Hepatocyte (in vitro differentiated cells): Measurements from ENCODE around the gene SPIB. TPM values are rescaled to one million over a fixed set of nuclear protein-coding genes. Genes with fewer than 3 reads are reported as not detected.

Source experiments
- DNase-seq: peaks from one replicate; pipeline ENCODE4 v3.0.0-alpha.2; 2016; ENCODE audit warnings: low spot score
- H2AFZ ChIP-seq: fragments of 200-600 bp; sonication (generic); 2 replicates; pipeline ENCODE4 v1.6.0; 2016; ENCODE audit warnings: antibody characterized with exemption, mild to moderate bottlenecking
- H3K27ac ChIP-seq: fragments of 200-600 bp; sonication (generic); 2 replicates; pipeline ENCODE4 v1.5.1; 2016; ENCODE audit warnings: mild to moderate bottlenecking
- H3K27me3 ChIP-seq: fragments of 200-600 bp; sonication (generic); 2 replicates; pipeline ENCODE4 v1.6.1; 2016
- H3K36me3 ChIP-seq: fragments of 200-600 bp; sonication (generic); replicated peaks from 2 replicates; pipeline ENCODE4 v1.5.1; 2016; ENCODE audit warnings: low read depth; ENCODE audit not compliant: insufficient read depth
- H3K4me1 ChIP-seq: fragments of 200-600 bp; sonication (generic); 2 replicates; pipeline ENCODE4 v1.5.1; 2016; ENCODE audit warnings: mild to moderate bottlenecking, moderate library complexity; ENCODE audit not compliant: insufficient read depth
- H3K4me2 ChIP-seq: fragments of 200-600 bp; sonication (generic); 2 replicates; pipeline ENCODE4 v1.6.0; 2016
- H3K4me3 ChIP-seq: fragments of 200-600 bp; sonication (generic); 2 replicates; pipeline ENCODE4 v1.5.1; 2016; ENCODE audit warnings: mild to moderate bottlenecking
- H3K79me2 ChIP-seq: fragments of 200-600 bp; sonication (generic); 2 replicates; pipeline ENCODE4 v1.6.0; 2017; ENCODE audit warnings: mild to moderate bottlenecking
- H3K9me2 ChIP-seq: fragments of 200-600 bp; sonication (generic); replicated peaks from 2 replicates; pipeline ENCODE4 v1.6.0; 2017; ENCODE audit warnings: mild to moderate bottlenecking; ENCODE audit not compliant: insufficient read depth
- H3K9me3 ChIP-seq: fragments of 200-600 bp; sonication (generic); 2 replicates; pipeline ENCODE4 v1.5.1; 2016; ENCODE audit warnings: low read depth, mild to moderate bottlenecking
- H4K20me1 ChIP-seq: fragments of 200-600 bp; sonication (generic); 2 replicates; pipeline ENCODE4 v1.6.0; 2016; ENCODE audit warnings: mild to moderate bottlenecking; ENCODE audit not compliant: insufficient read depth, poor library complexity, severe bottlenecking
- CTCF ChIP-seq: fragments of 200-600 bp; sonication (generic); IDR thresholded peaks from 2 replicates; pipeline ENCODE4 v1.5.1; 2016; ENCODE audit warnings: antibody characterized with exemption, mild to moderate bottlenecking; ENCODE audit not compliant: poor library complexity
- EZH2 ChIP-seq: fragments of 200-600 bp; sonication (generic); IDR thresholded peaks from 2 replicates; pipeline ENCODE4 v1.6.1; 2016; ENCODE audit warnings: antibody characterized with exemption, mild to moderate bottlenecking, borderline replicate concordance
- EZH2phosphoT487 ChIP-seq: fragments of 200-600 bp; sonication (generic); IDR thresholded peaks from one replicate; pipeline ENCODE4 v1.6.1; 2018; ENCODE audit warnings: antibody characterized with exemption, mild to moderate bottlenecking, low read depth, moderate library complexity; ENCODE audit not compliant: unreplicated experiment, severe bottlenecking
- WGBS: methylation state at CpG from one replicate; pipeline ENCODE4 v1.1.6; 2016; ENCODE audit warnings: low lambda C conversion rate; ENCODE audit errors: missing lambda C conversion rate; 5-methylcytosine and 5-hydroxymethylcytosine counted together
- polyA plus RNA-seq: library from polyadenylated mRNA; unstranded; fragments of >200 nt; fragmentation: Nextera tagmentation; extraction: Ambion mirVana; gene quantifications from 2 replicates; pipeline ENCODE4 v1.2.1, GENCODE V29; 2016
- total RNA-seq: library from RNA; depleted of rRNA; stranded (reverse); fragments of >200 nt; gene quantifications from 2 replicates; pipeline ENCODE4 v1.2.3, GENCODE V29; 2014

Gene SPIB
- total and polyA plus RNA-seq, 2 experiments from 2014 or later, result 0.63 to 2.8 TPM

GRCh38 chr19:50392759-50393158, 26.0 kb upstream of the SPIB start:
- H3K27me3 ChIP-seq, result no peaks in the 10 kb centered on the region
- no peak overlapping the region for H3K4me3 ChIP-seq
- H3K4me2 ChIP-seq, result no peak overlapping the region
- H3K79me2 ChIP-seq, result peaks cover 25% of the 10 kb centered on the region
- no peak overlapping the region for H3K27ac ChIP-seq
- TF ChIP-seq CTCF (no peak), EZH2 (no peak), EZH2phosphoT487 (no peak)
- no peaks in the 10 kb centered on the region for H3K9me3 ChIP-seq
- no peaks in the 10 kb centered on the region for H4K20me1 ChIP-seq
- H3K4me1 ChIP-seq, result no peaks in the 10 kb centered on the region
- WGBS, result 95% methylated on average over 5 of the region's 5 CpGs
- no peaks in the 10 kb centered on the region for H3K9me2 ChIP-seq
- DNase-seq, result no peak
- no peaks in the 10 kb centered on the region for H3K36me3 ChIP-seq
- no peak overlapping the region for H2AFZ ChIP-seq

- Histone ChIP-seq H3K4me3 (no peak overlapping the region), H3K4me1 (no peaks in the 10 kb centered on the region), H3K4me2 (no peak overlapping the region), H3K27me3 (no peaks in the 10 kb centered on the region), H3K36me3 (no peaks in the 10 kb centered on the region), H3K79me2 (peaks cover 17% of the 10 kb centered on the region), H4K20me1 (no peaks in the 10 kb centered on the region), H3K27ac (no peak overlapping the region), H2AFZ (no peak overlapping the region), H3K9me2 (no peaks in the 10 kb centered on the region), H3K9me3 (no peaks in the 10 kb centered on the region)
- DNase-seq, result no peak
- TF ChIP-seq CTCF, result no peak
- TF ChIP-seq EZH2, result no peak
- TF ChIP-seq EZH2phosphoT487, result no peak
- 91% methylated on average over 4 of the region's 4 CpGs for WGBS
Measured at GRCh38 chr19:50393589-50393988, 25.1 kb upstream of the SPIB start.

- Histone ChIP-seq H3K9me2 (no peaks in the 10 kb centered on the region), H2AFZ (no peak overlapping the region), H3K4me2 (no peak overlapping the region), H3K36me3 (no peaks in the 10 kb centered on the region), H3K4me3 (no peak overlapping the region), H4K20me1 (no peaks in the 10 kb centered on the region), H3K9me3 (no peaks in the 10 kb centered on the region), H3K27me3 (no peaks in the 10 kb centered on the region), H3K79me2 (peaks cover 17% of the 10 kb centered on the region), H3K27ac (no peak overlapping the region), H3K4me1 (no peaks in the 10 kb centered on the region)
- no peak for TF ChIP-seq EZH2phosphoT487
- no peak for TF ChIP-seq EZH2
- TF ChIP-seq CTCF, result no peak
- whole genome bisulfite sequencing, result 98% methylated on average over 9 of the region's 9 CpGs
- DNase-seq, result no peak
Measured at GRCh38 chr19:50394017-50394416, 24.7 kb upstream of the SPIB start.

GRCh38 chr19:50398675-50399367, 19.9 kb upstream of the SPIB start:
- TF ChIP-seq CTCF (no peak), EZH2phosphoT487 (no peak), EZH2 (no peak)
- Histone ChIP-seq H3K79me2 (peaks cover 5% of the 10 kb centered on the region), H3K4me3 (no peak overlapping the region), H2AFZ (no peak overlapping the region), H3K27ac (no peak overlapping the region), H3K4me2 (no peak overlapping the region), H3K36me3 (no peaks in the 10 kb centered on the region), H3K9me2 (no peaks in the 10 kb centered on the region), H3K4me1 (no peaks in the 10 kb centered on the region), H3K27me3 (no peaks in the 10 kb centered on the region), H4K20me1 (no peaks in the 10 kb centered on the region), H3K9me3 (no peaks in the 10 kb centered on the region)
- DNase-seq, result no peak
- 97% methylated on average over 13 of the region's 13 CpGs for WGBS
